ENCODE results near the gene PDE4D.
"Not testable (repeated sequence)": the region's sequence is repeated elsewhere in the genome, so short reads cannot be mapped to it uniquely, and the experiment has no call there.

Gene PDE4D

GRCh38 chr5:59002162-59002825 is 891.2 kb downstream of the PDE4D start:
- TF ChIP-seq CTCF (IDR thresholded peaks at IDR 0.05; ENCODE audit: extremely low read depth, missing control alignments): no peak

GRCh38 chr5:59001716-59002115 is 891.8 kb downstream of the PDE4D start:
- no peak for TF ChIP-seq CTCF (IDR thresholded peaks at IDR 0.05; ENCODE audit: extremely low read depth, missing control alignments)
- DNase-seq (ENCODE audit: low spot score): no peak

More at GRCh38 chr5:59002162-59002825, 891.2 kb downstream of the PDE4D start:
- DNase-seq (ENCODE audit: low spot score): no peak

GRCh38 chr5:59001154-59001553 is 892.4 kb downstream of the PDE4D start:
- DNase-seq (ENCODE audit: low spot score): no peak
- no peak for TF ChIP-seq CTCF (IDR thresholded peaks at IDR 0.05; ENCODE audit: extremely low read depth, missing control alignments)

GRCh38 chr5:59000211-59000610 is 893.3 kb downstream of the PDE4D start:
- no peak for TF ChIP-seq CTCF (IDR thresholded peaks at IDR 0.05; ENCODE audit: extremely low read depth, missing control alignments)
- no peak for DNase-seq (ENCODE audit: low spot score)

- TF ChIP-seq CTCF (IDR thresholded peaks at IDR 0.05; ENCODE audit: extremely low read depth, missing control alignments): no peak
- DNase-seq (ENCODE audit: low spot score): no peak
Measured at GRCh38 chr5:58999804-59000203, 893.7 kb downstream of the PDE4D start.

GRCh38 chr5:58998544-58998943 is 895.0 kb downstream of the PDE4D start:
- no peak for DNase-seq (ENCODE audit: low spot score)
- TF ChIP-seq CTCF (IDR thresholded peaks at IDR 0.05; ENCODE audit: extremely low read depth, missing control alignments): no peak

- not testable (repeated sequence) for DNase-seq (ENCODE audit: low spot score)
Measured at GRCh38 chr5:58995779-58996178, 897.7 kb downstream of the PDE4D start.

GRCh38 chr5:58993461-58993860 is 900.1 kb downstream of the PDE4D start:
- no peak for DNase-seq (ENCODE audit: low spot score)
- TF ChIP-seq CTCF (IDR thresholded peaks at IDR 0.05; ENCODE audit: extremely low read depth, missing control alignments): no peak

Data from GM20000 (cell line).